ENCODE data around the gene PUSL1.

GRCh38 chr1:1292851-1293250, 15.5 kb upstream of the PUSL1 start:
- TF ChIP-seq CTCF (IDR thresholded peaks at IDR 0.05; ENCODE audit: insufficient read depth, low read length) (no peak), REST (IDR thresholded peaks at IDR 0.05; ENCODE audit: insufficient replicate concordance, low read depth) (no peak), POLR2AphosphoS5 (IDR thresholded peaks at IDR 0.05; ENCODE audit: low read depth) (no peak), GABPA (IDR thresholded peaks at IDR 0.05; ENCODE audit: low read depth) (no peak), SPI1 (IDR thresholded peaks at IDR 0.05; ENCODE audit: borderline replicate concordance, low read depth) (no peak)
